IMR-90 (cell line): Measurements from ENCODE around the gene IFNAR2. TPM values are rescaled to one million over a fixed set of nuclear protein-coding genes. Genes with fewer than 3 reads are reported as not detected.

ENCODE experiments used
- ATAC-seq: fragments of 200-7000 bp; cut with Tn5 transposase; 2 replicates; pipeline ENCODE4 v1.9.1; 2020; ENCODE audit warnings: low read depth, mild to moderate bottlenecking, moderate library complexity
- BruUV-seq: library from RNA; stranded (reverse); fragments of 400-500 nt; replicated peaks from 2 replicates; lab custom pipeline; 2021; lab: Mats Ljungman, UMichigan
- CTCF ChIA-PET: fragments of 300-600 bp; formaldehyde crosslinking; extraction: SDS; loops from one replicate; lab custom pipeline; 2021; ENCODE audit warnings: antibody characterized with exemption; lab: Yijun Ruan, JAX
- POLR2A ChIA-PET: fragments of 300-600 bp; sonication (Branson Sonifier 250); formaldehyde crosslinking; loops from one replicate; lab custom pipeline; 2022; ENCODE audit warnings: antibody characterized with exemption; ENCODE audit not compliant: unreplicated experiment; lab: Charles Lee
- DNase-seq: peaks from one replicate; pipeline ENCODE4 v3.0.0; 2013
- H2AFZ ChIP-seq: replicated peaks from 2 replicates; pipeline ENCODE3; 2013; ENCODE audit warnings: low read length, mild to moderate bottlenecking; ENCODE audit not compliant: poor library complexity
- H2AK5ac ChIP-seq: 2 replicates; pipeline ENCODE4 v1.6.1; 2013; ENCODE audit warnings: low read depth, low read length, inconsistent platforms
- H2AK9ac ChIP-seq: replicated peaks from 2 replicates; pipeline ENCODE3; 2013; ENCODE audit warnings: mild to moderate bottlenecking, low read depth, low read length, moderate library complexity; ENCODE audit not compliant: poor library complexity
- H2BK120ac ChIP-seq: 2 replicates; pipeline ENCODE4 v1.6.1; 2013; ENCODE audit warnings: low read depth, low read length, inconsistent platforms
- H2BK15ac ChIP-seq: 3 replicates; pipeline ENCODE4 v1.6.1; 2013; ENCODE audit warnings: low read depth, low read length, inconsistent platforms
- H2BK20ac ChIP-seq: 2 replicates; pipeline ENCODE4 v1.6.1; 2013; ENCODE audit warnings: low read depth, mild to moderate bottlenecking, inconsistent platforms, low read length, moderate library complexity
- H2BK5ac ChIP-seq: 2 replicates; pipeline ENCODE4 v1.6.1; 2013; ENCODE audit warnings: mild to moderate bottlenecking, low read depth, low read length, inconsistent platforms; ENCODE audit not compliant: poor library complexity, severe bottlenecking
- H3K14ac ChIP-seq: replicated peaks from 2 replicates; pipeline ENCODE4 v1.6.1; 2013; ENCODE audit warnings: low read depth, low read length, inconsistent platforms
- H3K18ac ChIP-seq: 2 replicates; pipeline ENCODE4 v1.6.1; 2013; ENCODE audit warnings: low read depth, low read length, control low read depth
- H3K23ac ChIP-seq: 2 replicates; pipeline ENCODE4 v1.6.1; 2013; ENCODE audit warnings: low read depth, low read length, inconsistent platforms
- H3K27ac ChIP-seq: 2 replicates; pipeline ENCODE4 v1.5.1; 2013; ENCODE audit warnings: mild to moderate bottlenecking, control low read depth, low read length; ENCODE audit not compliant: insufficient read depth
- H3K27me3 ChIP-seq: 2 replicates; pipeline ENCODE4 v1.6.1; 2013; ENCODE audit warnings: low read length; ENCODE audit not compliant: control insufficient read depth, insufficient read depth
- H3K36me3 ChIP-seq: 2 replicates; pipeline ENCODE4 v1.6.1; 2013; ENCODE audit warnings: low read length, mixed read lengths; ENCODE audit not compliant: control insufficient read depth, insufficient read depth
- H3K4ac ChIP-seq: 2 replicates; pipeline ENCODE4 v1.6.1; 2013; ENCODE audit warnings: low read depth, low read length, inconsistent platforms
- H3K4me1 ChIP-seq: 2 replicates; pipeline ENCODE4 v1.6.1; 2013; ENCODE audit warnings: low read length, mixed read lengths; ENCODE audit not compliant: control insufficient read depth, insufficient read depth
- H3K4me2 ChIP-seq: 2 replicates; pipeline ENCODE4 v1.6.1; 2013; ENCODE audit warnings: low read depth, mild to moderate bottlenecking, control low read depth, low read length, moderate library complexity
- H3K4me3 ChIP-seq: 2 replicates; pipeline ENCODE4 v1.5.1; 2013; ENCODE audit warnings: low read depth, mild to moderate bottlenecking, control low read depth, low read length, moderate library complexity; ENCODE audit not compliant: insufficient read depth
- H3K56ac ChIP-seq: 2 replicates; pipeline ENCODE4 v1.6.1; 2013; ENCODE audit warnings: low read length, inconsistent platforms; ENCODE audit not compliant: insufficient read depth; ENCODE audit errors: extremely low read depth
- H3K79me1 ChIP-seq, 2 experiments: 2 replicates each; pipeline ENCODE4 v1.6.1; 2013; ENCODE audit warnings: low read length in 2 of 2, inconsistent platforms in 1 of 2, low read depth in 1 of 2
- H3K9ac ChIP-seq: 2 replicates; pipeline ENCODE4 v1.6.1; 2013; ENCODE audit warnings: low read depth, low read length, control low read depth
- H3K9me1 ChIP-seq: 2 replicates; pipeline ENCODE4 v1.6.1; 2013; ENCODE audit warnings: low read length, inconsistent platforms; ENCODE audit not compliant: insufficient read depth
- H3K9me3 ChIP-seq: 2 replicates; pipeline ENCODE4 v1.6.1; 2013; ENCODE audit warnings: low read length; ENCODE audit not compliant: control insufficient read depth, insufficient read depth
- H4K20me1 ChIP-seq: 2 replicates; pipeline ENCODE4 v1.6.1; 2013; ENCODE audit warnings: low read length, inconsistent platforms; ENCODE audit not compliant: insufficient read depth
- H4K5ac ChIP-seq: 2 replicates; pipeline ENCODE4 v1.6.1; 2013; ENCODE audit warnings: mild to moderate bottlenecking, low read depth, low read length, control low read depth
- H4K8ac ChIP-seq, 2 experiments: 2 replicates each; pipeline ENCODE4 v1.6.1; 2013; ENCODE audit warnings: low read depth in 2 of 2, low read length in 2 of 2, control low read depth in 1 of 2, inconsistent platforms in 1 of 2
- H4K91ac ChIP-seq: 2 replicates; pipeline ENCODE4 v1.6.1; 2013; ENCODE audit warnings: low read depth, low read length, inconsistent platforms; ENCODE audit not compliant: insufficient read depth
- BHLHE40 ChIP-seq: fragments of 150-350 bp; IDR thresholded peaks from 2 replicates; pipeline ENCODE4 v1.6.1; 2016; ENCODE audit warnings: mild to moderate bottlenecking, low read depth, low read length
- CEBPB ChIP-seq: IDR thresholded peaks from 2 replicates; pipeline ENCODE4 v1.6.1; 2012; ENCODE audit warnings: low read depth, low read length, improper control_type of control experiment
- CHD1 ChIP-seq: IDR thresholded peaks from 2 replicates; pipeline ENCODE4 v1.6.1; 2012; ENCODE audit warnings: low read depth, low read length, improper control_type of control experiment
- MAFK ChIP-seq: IDR thresholded peaks from 2 replicates; pipeline ENCODE4 v1.6.1; 2012; ENCODE audit warnings: low read depth, low read length, improper control_type of control experiment
- MXI1 ChIP-seq: IDR thresholded peaks from 2 replicates; pipeline ENCODE4 v1.6.1; 2012; ENCODE audit warnings: low read depth, mild to moderate bottlenecking, low read length, moderate library complexity, borderline replicate concordance
- RAD21 ChIP-seq: IDR thresholded peaks from 2 replicates; pipeline ENCODE4 v1.6.1; 2012; ENCODE audit warnings: low read length, improper control_type of control experiment
- WGBS, 2 experiments: methylation state at CpG; one replicate each; pipeline versions ENCODE4 v1.1.5 to v1.1.7; 2013; ENCODE audit warnings: missing lambda C conversion rate in 2 of 2; ENCODE audit not compliant: insufficient read length in 1 of 2; ENCODE audit errors: extremely low coverage in 2 of 2; 5-methylcytosine and 5-hydroxymethylcytosine counted together
- dilution Hi-C: fragments of 300-500 bp; cut with HindIII; formaldehyde crosslinking; loops from one replicate; pipeline ENCODE4 v1.14.3; 2018; ENCODE audit warnings: low sequenced_read_pairs; ENCODE audit not compliant: unreplicated experiment
- in situ Hi-C: fragments of 300-500 bp; cut with MboI; formaldehyde crosslinking; loops from 3 replicates; pipeline ENCODE4 v1.14.3; 2019; ENCODE audit warnings: low sequenced_read_pairs, inconsistent platforms, mixed read lengths
- intact Hi-C: fragments of 100-400 bp; cut with micrococcal nuclease; formaldehyde crosslinking; loops from 2 replicates; pipeline ENCODE4 v1.10.0; 2022
- polyA plus RNA-seq, 3 experiments: library from polyadenylated mRNA; depleted of rRNA; stranded (reverse); fragments of >200 nt; gene quantifications; 2 replicates each; pipeline ENCODE4 v1.2.3, GENCODE V29; 2012; ENCODE audit warnings: low replicate concordance in 1 of 3
- total RNA-seq: library from RNA; depleted of rRNA; stranded (reverse); fragments of >200 nt; gene quantifications from 2 replicates; pipeline ENCODE4 v1.2.3, GENCODE V29; 2012
- TF ChIP-seq, protein P1 (sequence below): conservative IDR thresholded peaks from 2 replicates; pipeline ENCODE4 v1.5.1; 2012; ENCODE audit warnings: mild to moderate bottlenecking, low read depth, low read length, improper control_type of control experiment
- TF ChIP-seq, protein P2 (sequence below): fragments of 150-350 bp; IDR thresholded peaks from 2 replicates; pipeline ENCODE4 v1.6.1; 2016; ENCODE audit warnings: low read depth, mild to moderate bottlenecking, low read length, moderate library complexity, borderline replicate concordance
- TF ChIP-seq, protein P3 (sequence below): fragments of 150-350 bp; IDR thresholded peaks from 2 replicates; pipeline ENCODE4 v1.6.1; 2017; ENCODE audit warnings: mild to moderate bottlenecking, antibody characterized with exemption, low read length, low read depth

Gene IFNAR2
- total and polyA plus RNA-seq, 2 of the 4 experiments (the other 2 are of a cell fraction) = 6.3 to 13.9 TPM

DNA sequence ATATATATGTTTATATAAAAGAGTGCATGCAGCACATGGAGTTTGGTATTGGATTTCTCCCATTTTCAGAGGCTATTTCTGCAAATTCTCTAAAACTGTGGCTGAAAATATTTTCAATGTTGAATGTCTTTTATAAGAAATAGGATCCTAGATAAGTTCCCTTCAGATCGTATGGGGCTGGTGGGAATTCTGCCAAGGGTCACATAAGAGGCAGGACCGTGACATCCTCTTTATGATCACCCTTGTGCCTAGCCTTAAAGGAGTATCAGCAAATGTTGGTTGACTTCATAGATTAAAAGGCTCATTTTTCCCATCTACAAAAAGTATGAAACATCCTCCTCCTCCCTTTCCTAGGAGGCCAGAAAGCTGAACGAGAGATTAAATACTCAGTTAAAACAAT lies 1.3 kb upstream of the IFNAR2 start:
- TF ChIP-seq CEBPB (no peak), CHD1 (no peak), MAFK (no peak), RAD21 (no peak), MXI1 (no peak), BHLHE40 (no peak)
- TF ChIP-seq, protein P1, sequence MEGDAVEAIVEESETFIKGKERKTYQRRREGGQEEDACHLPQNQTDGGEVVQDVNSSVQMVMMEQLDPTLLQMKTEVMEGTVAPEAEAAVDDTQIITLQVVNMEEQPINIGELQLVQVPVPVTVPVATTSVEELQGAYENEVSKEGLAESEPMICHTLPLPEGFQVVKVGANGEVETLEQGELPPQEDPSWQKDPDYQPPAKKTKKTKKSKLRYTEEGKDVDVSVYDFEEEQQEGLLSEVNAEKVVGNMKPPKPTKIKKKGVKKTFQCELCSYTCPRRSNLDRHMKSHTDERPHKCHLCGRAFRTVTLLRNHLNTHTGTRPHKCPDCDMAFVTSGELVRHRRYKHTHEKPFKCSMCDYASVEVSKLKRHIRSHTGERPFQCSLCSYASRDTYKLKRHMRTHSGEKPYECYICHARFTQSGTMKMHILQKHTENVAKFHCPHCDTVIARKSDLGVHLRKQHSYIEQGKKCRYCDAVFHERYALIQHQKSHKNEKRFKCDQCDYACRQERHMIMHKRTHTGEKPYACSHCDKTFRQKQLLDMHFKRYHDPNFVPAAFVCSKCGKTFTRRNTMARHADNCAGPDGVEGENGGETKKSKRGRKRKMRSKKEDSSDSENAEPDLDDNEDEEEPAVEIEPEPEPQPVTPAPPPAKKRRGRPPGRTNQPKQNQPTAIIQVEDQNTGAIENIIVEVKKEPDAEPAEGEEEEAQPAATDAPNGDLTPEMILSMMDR = no peak
- TF ChIP-seq, protein P2, sequence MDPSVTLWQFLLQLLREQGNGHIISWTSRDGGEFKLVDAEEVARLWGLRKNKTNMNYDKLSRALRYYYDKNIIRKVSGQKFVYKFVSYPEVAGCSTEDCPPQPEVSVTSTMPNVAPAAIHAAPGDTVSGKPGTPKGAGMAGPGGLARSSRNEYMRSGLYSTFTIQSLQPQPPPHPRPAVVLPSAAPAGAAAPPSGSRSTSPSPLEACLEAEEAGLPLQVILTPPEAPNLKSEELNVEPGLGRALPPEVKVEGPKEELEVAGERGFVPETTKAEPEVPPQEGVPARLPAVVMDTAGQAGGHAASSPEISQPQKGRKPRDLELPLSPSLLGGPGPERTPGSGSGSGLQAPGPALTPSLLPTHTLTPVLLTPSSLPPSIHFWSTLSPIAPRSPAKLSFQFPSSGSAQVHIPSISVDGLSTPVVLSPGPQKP = no peak
- TF ChIP-seq, protein P3, sequence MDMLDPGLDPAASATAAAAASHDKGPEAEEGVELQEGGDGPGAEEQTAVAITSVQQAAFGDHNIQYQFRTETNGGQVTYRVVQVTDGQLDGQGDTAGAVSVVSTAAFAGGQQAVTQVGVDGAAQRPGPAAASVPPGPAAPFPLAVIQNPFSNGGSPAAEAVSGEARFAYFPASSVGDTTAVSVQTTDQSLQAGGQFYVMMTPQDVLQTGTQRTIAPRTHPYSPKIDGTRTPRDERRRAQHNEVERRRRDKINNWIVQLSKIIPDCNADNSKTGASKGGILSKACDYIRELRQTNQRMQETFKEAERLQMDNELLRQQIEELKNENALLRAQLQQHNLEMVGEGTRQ = no peak
- ChIA-PET POLR2A (no interaction called here), CTCF (interaction anchor here (0.6 kb wide), 1 partner anchor 956 kb away, joined by 3 read pairs; no protein-coding TSS in a partner anchor)
- H2BK20ac ChIP-seq = no peak overlapping the region
- H3K27me3 ChIP-seq = peaks cover 2% of the 10 kb centered on the region
- no peak overlapping the region for H3K14ac ChIP-seq
- H3K4me3 ChIP-seq = no peak overlapping the region
- peaks cover 5 to 23% of the 10 kb centered on the region in 2 experiments; a peak in 3 of 4 replicates for H3K79me1 ChIP-seq
- dilution Hi-C loops (no loop called here), intact Hi-C loops (no loop called here), in situ Hi-C loops (no loop called here)
- H4K91ac ChIP-seq = no peak overlapping the region
- ATAC-seq (no peak), DNase-seq (no peak)
- no peak overlapping the region for H4K8ac ChIP-seq
- H4K5ac ChIP-seq = no peak overlapping the region
- no peak overlapping the region for H3K4ac ChIP-seq
- H2AK5ac ChIP-seq = no peak overlapping the region
- H4K20me1 ChIP-seq = peaks cover 4% of the 10 kb centered on the region
- BruUV-seq = no TSS peak
- H3K9me1 ChIP-seq = no peaks in the 10 kb centered on the region
- H3K9me3 ChIP-seq = no peaks in the 10 kb centered on the region
- no peak overlapping the region for H2AK9ac ChIP-seq
- no peak overlapping the region for H2AFZ ChIP-seq
- no peak overlapping the region for H2BK15ac ChIP-seq
- H3K4me2 ChIP-seq = no peak overlapping the region
- H3K4me1 ChIP-seq = peaks cover 1% of the 10 kb centered on the region
- no peak overlapping the region for H3K18ac ChIP-seq
- no peak overlapping the region for H3K9ac ChIP-seq
- WGBS, 2 experiments = no CpG with 5 or more reads among the region's 3 CpGs
- no peak overlapping the region for H3K27ac ChIP-seq
- H3K36me3 ChIP-seq = no peaks in the 10 kb centered on the region
- no peak overlapping the region for H3K56ac ChIP-seq
- H2BK5ac ChIP-seq = no peak overlapping the region
- no peak overlapping the region for H3K23ac ChIP-seq
- H2BK120ac ChIP-seq = no peak overlapping the region
